ENCODE results near the gene CYBRD1.

The CYBRD1 gene

GRCh38 chr2:171584001-171584400, 61.7 kb downstream of the CYBRD1 start:
- no peak overlapping the region for H4K5ac ChIP-seq (ENCODE audit: low read length)
- no peak overlapping the region for H2BK5ac ChIP-seq (ENCODE audit: low read length)
- H3K79me1 ChIP-seq (ENCODE audit: low read length), result no peaks in the 10 kb centered on the region
- H3K56ac ChIP-seq (ENCODE audit: low read length), result no peak overlapping the region
- no peak overlapping the region for H3K18ac ChIP-seq (ENCODE audit: low read length)
- no peak overlapping the region for H3K9ac ChIP-seq (ENCODE audit: low read length)
- no peaks in the 10 kb centered on the region for H3K4me1 ChIP-seq (ENCODE audit: control insufficient read depth, low read depth, low read length)
- H3K4me2 ChIP-seq (ENCODE audit: low read length), result no peak overlapping the region
- DNase-seq, result no peak
- no peaks in the 10 kb centered on the region for H3K36me3 ChIP-seq (ENCODE audit: control insufficient read depth, insufficient read depth, low read length)
- H2BK15ac ChIP-seq (replicated peaks; ENCODE audit: low read depth), result no peak overlapping the region
- H3K27ac ChIP-seq (ENCODE audit: low read depth, low read length), result no peak overlapping the region
- no peak overlapping the region for H2BK120ac ChIP-seq (ENCODE audit: low read depth, low read length)
- no CpG with 5 or more reads among the region's 1 CpG for WGBS (ENCODE audit: extremely low coverage, insufficient coverage, low lambda C conversion rate)
- no peak overlapping the region for H4K8ac ChIP-seq (ENCODE audit: low read depth, low read length)
- H3K4me3 ChIP-seq (ENCODE audit: low read length), result no peak overlapping the region
- no peak overlapping the region for H3K23ac ChIP-seq (ENCODE audit: low read length)
- no peaks in the 10 kb centered on the region for H3K27me3 ChIP-seq (ENCODE audit: insufficient read depth, low read length, poor library complexity)
- H3K4ac ChIP-seq (ENCODE audit: low read depth, low read length), result no peak overlapping the region
- H3K79me2 ChIP-seq (ENCODE audit: control insufficient read depth, insufficient read depth, low read length), result no peaks in the 10 kb centered on the region
- H2AK5ac ChIP-seq (ENCODE audit: low read length), result no peak overlapping the region

DNA sequence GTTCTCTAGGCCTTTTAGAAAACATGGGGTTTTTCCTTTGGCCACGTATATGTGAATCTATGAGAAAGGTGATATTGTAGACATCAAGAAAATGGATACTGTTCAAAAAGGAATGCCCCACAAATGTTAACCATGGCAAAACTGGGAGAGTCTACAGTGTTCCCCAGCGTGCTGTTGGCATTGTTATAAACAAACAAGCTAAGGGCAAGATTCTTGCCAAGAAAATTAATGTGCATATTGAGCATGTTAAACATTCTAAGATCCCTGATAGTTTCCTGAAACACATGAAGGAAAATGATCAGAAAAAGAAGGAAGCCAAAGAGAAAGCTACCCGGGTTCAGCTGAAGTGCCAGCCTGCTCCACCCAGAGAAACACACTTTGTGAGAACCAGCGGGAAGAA, 64.9 kb downstream of the CYBRD1 start:
- H2BK15ac ChIP-seq (replicated peaks; ENCODE audit: low read depth), result no peak overlapping the region
- no CpG with 5 or more reads among the region's 4 CpGs for WGBS (ENCODE audit: extremely low coverage, insufficient coverage, low lambda C conversion rate)
- no peak for DNase-seq
- no peak overlapping the region for H3K9ac ChIP-seq (ENCODE audit: low read length)
- no peaks in the 10 kb centered on the region for H3K4me1 ChIP-seq (ENCODE audit: control insufficient read depth, low read depth, low read length)
- H3K56ac ChIP-seq (ENCODE audit: low read length), result no peak overlapping the region
- no peak overlapping the region for H2AK5ac ChIP-seq (ENCODE audit: low read length)
- H3K27me3 ChIP-seq (ENCODE audit: insufficient read depth, low read length, poor library complexity), result no peaks in the 10 kb centered on the region
- H3K23ac ChIP-seq (ENCODE audit: low read length), result no peak overlapping the region
- H2BK120ac ChIP-seq (ENCODE audit: low read depth, low read length), result no peak overlapping the region
- no peak overlapping the region for H3K4me3 ChIP-seq (ENCODE audit: low read length)
- H3K4ac ChIP-seq (ENCODE audit: low read depth, low read length), result no peak overlapping the region
- H2BK5ac ChIP-seq (ENCODE audit: low read length), result no peak overlapping the region
- H3K79me2 ChIP-seq (ENCODE audit: control insufficient read depth, insufficient read depth, low read length), result no peaks in the 10 kb centered on the region
- no peak overlapping the region for H4K8ac ChIP-seq (ENCODE audit: low read depth, low read length)
- H3K27ac ChIP-seq (ENCODE audit: low read depth, low read length), result no peak overlapping the region
- H3K4me2 ChIP-seq (ENCODE audit: low read length), result no peak overlapping the region
- H3K18ac ChIP-seq (ENCODE audit: low read length), result no peak overlapping the region
- no peaks in the 10 kb centered on the region for H3K36me3 ChIP-seq (ENCODE audit: control insufficient read depth, insufficient read depth, low read length)
- no peaks in the 10 kb centered on the region for H3K79me1 ChIP-seq (ENCODE audit: low read length)
- no peak overlapping the region for H4K5ac ChIP-seq (ENCODE audit: low read length)

DNA sequence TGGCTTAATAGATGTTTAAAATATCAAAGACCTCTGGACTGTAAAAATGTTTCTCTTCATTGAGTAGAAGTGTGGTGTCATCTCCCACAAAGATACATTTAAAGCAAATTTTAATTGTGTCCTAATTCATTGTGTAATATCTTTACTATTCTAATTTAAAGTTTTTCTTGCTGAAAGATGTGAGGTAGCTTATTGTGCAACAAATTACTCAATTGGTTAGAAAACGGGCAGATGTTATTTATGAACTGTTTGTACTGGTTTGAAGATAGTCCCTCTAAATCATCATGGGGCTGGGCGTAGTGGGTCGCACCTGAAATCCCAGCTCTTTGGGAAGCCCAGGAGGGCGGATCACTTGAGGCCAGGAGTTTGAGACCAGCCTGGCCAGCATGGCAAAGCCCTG, 65.3 kb downstream of the CYBRD1 start:
- no peak overlapping the region for H3K9ac ChIP-seq (ENCODE audit: low read length)
- H3K79me1 ChIP-seq (ENCODE audit: low read length), result no peaks in the 10 kb centered on the region
- no CpG with 5 or more reads among the region's 4 CpGs for WGBS (ENCODE audit: extremely low coverage, insufficient coverage, low lambda C conversion rate)
- H2AK5ac ChIP-seq (ENCODE audit: low read length), result no peak overlapping the region
- no peak overlapping the region for H3K18ac ChIP-seq (ENCODE audit: low read length)
- no peak for DNase-seq
- H3K56ac ChIP-seq (ENCODE audit: low read length), result no peak overlapping the region
- no peaks in the 10 kb centered on the region for H3K36me3 ChIP-seq (ENCODE audit: control insufficient read depth, insufficient read depth, low read length)
- no peak overlapping the region for H3K4ac ChIP-seq (ENCODE audit: low read depth, low read length)
- no peak overlapping the region for H3K4me2 ChIP-seq (ENCODE audit: low read length)
- H3K23ac ChIP-seq (ENCODE audit: low read length), result no peak overlapping the region
- H2BK120ac ChIP-seq (ENCODE audit: low read depth, low read length), result no peak overlapping the region
- H3K4me1 ChIP-seq (ENCODE audit: control insufficient read depth, low read depth, low read length), result no peaks in the 10 kb centered on the region
- no peak overlapping the region for H4K5ac ChIP-seq (ENCODE audit: low read length)
- H4K8ac ChIP-seq (ENCODE audit: low read depth, low read length), result no peak overlapping the region
- H2BK15ac ChIP-seq (replicated peaks; ENCODE audit: low read depth), result no peak overlapping the region
- H3K4me3 ChIP-seq (ENCODE audit: low read length), result no peak overlapping the region
- no peaks in the 10 kb centered on the region for H3K27me3 ChIP-seq (ENCODE audit: insufficient read depth, low read length, poor library complexity)
- H3K27ac ChIP-seq (ENCODE audit: low read depth, low read length), result no peak overlapping the region
- H2BK5ac ChIP-seq (ENCODE audit: low read length), result no peak overlapping the region
- no peaks in the 10 kb centered on the region for H3K79me2 ChIP-seq (ENCODE audit: control insufficient read depth, insufficient read depth, low read length)

GRCh38 chr2:171590116-171590515, 67.8 kb downstream of the CYBRD1 start:
- WGBS (ENCODE audit: extremely low coverage, insufficient coverage, low lambda C conversion rate), result no CpG with 5 or more reads among the region's 1 CpG

GRCh38 chr2:171592036-171592555, 69.8 kb downstream of the CYBRD1 start:
- H4K8ac ChIP-seq (ENCODE audit: low read depth, low read length), result no peak overlapping the region
- H3K9ac ChIP-seq (ENCODE audit: low read length), result no peak overlapping the region
- no peak overlapping the region for H3K18ac ChIP-seq (ENCODE audit: low read length)
- no peaks in the 10 kb centered on the region for H3K36me3 ChIP-seq (ENCODE audit: control insufficient read depth, insufficient read depth, low read length)
- no peak for DNase-seq
- no peak overlapping the region for H3K4ac ChIP-seq (ENCODE audit: low read depth, low read length)
- no peak overlapping the region for H2BK5ac ChIP-seq (ENCODE audit: low read length)
- WGBS (ENCODE audit: extremely low coverage, insufficient coverage, low lambda C conversion rate), result no CpG with 5 or more reads among the region's 7 CpGs
- no peak overlapping the region for H2AK5ac ChIP-seq (ENCODE audit: low read length)
- no peaks in the 10 kb centered on the region for H3K79me1 ChIP-seq (ENCODE audit: low read length)
- no peak overlapping the region for H4K5ac ChIP-seq (ENCODE audit: low read length)
- H3K27ac ChIP-seq (ENCODE audit: low read depth, low read length), result no peak overlapping the region
- no peak overlapping the region for H3K4me3 ChIP-seq (ENCODE audit: low read length)
- no peak overlapping the region for H3K23ac ChIP-seq (ENCODE audit: low read length)
- H2BK15ac ChIP-seq (replicated peaks; ENCODE audit: low read depth), result no peak overlapping the region
- H3K4me2 ChIP-seq (ENCODE audit: low read length), result no peak overlapping the region
- no peak overlapping the region for H2BK120ac ChIP-seq (ENCODE audit: low read depth, low read length)
- no peak overlapping the region for H3K56ac ChIP-seq (ENCODE audit: low read length)
- no peaks in the 10 kb centered on the region for H3K4me1 ChIP-seq (ENCODE audit: control insufficient read depth, low read depth, low read length)
- H3K27me3 ChIP-seq (ENCODE audit: insufficient read depth, low read length, poor library complexity), result no peaks in the 10 kb centered on the region
- H3K79me2 ChIP-seq (ENCODE audit: control insufficient read depth, insufficient read depth, low read length), result no peaks in the 10 kb centered on the region

More at GRCh38 chr2:171590116-171590515, 67.8 kb downstream of the CYBRD1 start:
- no peak overlapping the region for H3K9ac ChIP-seq (ENCODE audit: low read length)
- H2AK5ac ChIP-seq (ENCODE audit: low read length), result no peak overlapping the region
- H3K4me1 ChIP-seq (ENCODE audit: control insufficient read depth, low read depth, low read length), result no peaks in the 10 kb centered on the region
- DNase-seq, result no peak
- no peak overlapping the region for H3K4me2 ChIP-seq (ENCODE audit: low read length)
- no peak overlapping the region for H4K5ac ChIP-seq (ENCODE audit: low read length)
- no peak overlapping the region for H3K23ac ChIP-seq (ENCODE audit: low read length)
- H3K79me2 ChIP-seq (ENCODE audit: control insufficient read depth, insufficient read depth, low read length), result no peaks in the 10 kb centered on the region
- H2BK5ac ChIP-seq (ENCODE audit: low read length), result no peak overlapping the region
- H4K8ac ChIP-seq (ENCODE audit: low read depth, low read length), result no peak overlapping the region
- H2BK120ac ChIP-seq (ENCODE audit: low read depth, low read length), result no peak overlapping the region
- H3K4me3 ChIP-seq (ENCODE audit: low read length), result no peak overlapping the region
- no peaks in the 10 kb centered on the region for H3K79me1 ChIP-seq (ENCODE audit: low read length)
- H3K27ac ChIP-seq (ENCODE audit: low read depth, low read length), result no peak overlapping the region
- H3K18ac ChIP-seq (ENCODE audit: low read length), result no peak overlapping the region
- H2BK15ac ChIP-seq (replicated peaks; ENCODE audit: low read depth), result no peak overlapping the region
- no peaks in the 10 kb centered on the region for H3K27me3 ChIP-seq (ENCODE audit: insufficient read depth, low read length, poor library complexity)
- H3K56ac ChIP-seq (ENCODE audit: low read length), result no peak overlapping the region
- no peak overlapping the region for H3K4ac ChIP-seq (ENCODE audit: low read depth, low read length)
- no peaks in the 10 kb centered on the region for H3K36me3 ChIP-seq (ENCODE audit: control insufficient read depth, insufficient read depth, low read length)

DNA sequence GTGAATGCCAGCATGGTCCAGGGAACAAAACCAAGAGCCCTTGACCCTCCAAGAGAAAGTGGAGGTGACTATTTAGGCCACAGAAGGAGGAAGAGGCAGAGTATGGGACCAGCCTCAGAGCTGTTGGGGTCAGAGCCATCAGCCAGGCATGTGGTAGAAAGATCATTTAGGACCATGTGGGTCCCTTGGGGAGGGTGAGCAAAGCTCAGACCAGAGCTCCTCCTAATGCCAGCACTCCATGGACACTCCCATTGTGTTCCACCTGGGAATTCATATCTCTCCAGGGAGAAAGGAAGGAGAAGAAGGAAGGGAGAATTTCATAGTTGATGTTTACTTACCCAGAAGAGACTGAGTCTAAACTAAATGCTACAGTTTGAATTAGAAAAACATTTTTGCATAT, 73.2 kb downstream of the CYBRD1 start:
- no peaks in the 10 kb centered on the region for H3K79me2 ChIP-seq (ENCODE audit: control insufficient read depth, insufficient read depth, low read length)
- H2BK120ac ChIP-seq (ENCODE audit: low read depth, low read length), result no peak overlapping the region
- no peak overlapping the region for H3K56ac ChIP-seq (ENCODE audit: low read length)

More for the DNA sequence above, 73.2 kb downstream of the CYBRD1 start:
- Histone ChIP-seq H3K23ac (ENCODE audit: low read length) (no peak overlapping the region), H4K5ac (ENCODE audit: low read length) (no peak overlapping the region), H3K4me1 (ENCODE audit: control insufficient read depth, low read depth, low read length) (no peaks in the 10 kb centered on the region), H3K4me3 (ENCODE audit: low read length) (no peak overlapping the region), H2BK5ac (ENCODE audit: low read length) (no peak overlapping the region), H4K8ac (ENCODE audit: low read depth, low read length) (no peak overlapping the region), H2BK15ac (replicated peaks; ENCODE audit: low read depth) (no peak overlapping the region), H3K18ac (ENCODE audit: low read length) (no peak overlapping the region), H3K36me3 (ENCODE audit: control insufficient read depth, insufficient read depth, low read length) (no peaks in the 10 kb centered on the region), H3K4me2 (ENCODE audit: low read length) (no peak overlapping the region), H3K4ac (ENCODE audit: low read depth, low read length) (no peak overlapping the region), H3K27me3 (ENCODE audit: insufficient read depth, low read length, poor library complexity) (no peaks in the 10 kb centered on the region), H3K27ac (ENCODE audit: low read depth, low read length) (no peak overlapping the region), H2AK5ac (ENCODE audit: low read length) (no peak overlapping the region), H3K79me1 (ENCODE audit: low read length) (no peaks in the 10 kb centered on the region), H3K9ac (ENCODE audit: low read length) (no peak overlapping the region)
- DNase-seq, result no peak
